IMR-90 (cell line): ENCODE results near the gene ETNK1. TPM values are rescaled to one million over a fixed set of nuclear protein-coding genes. Genes with fewer than 3 reads are reported as not detected.

Experiments
- ATAC-seq: fragments of 200-7000 bp; cut with Tn5 transposase; 2 replicates; pipeline ENCODE4 v1.9.1; 2020; ENCODE audit warnings: low read depth, mild to moderate bottlenecking, moderate library complexity
- BruUV-seq: library from RNA; stranded (reverse); fragments of 400-500 nt; replicated peaks from 2 replicates; lab custom pipeline; 2021; lab: Mats Ljungman, UMichigan
- CTCF ChIA-PET: fragments of 300-600 bp; formaldehyde crosslinking; extraction: SDS; loops from one replicate; lab custom pipeline; 2021; ENCODE audit warnings: antibody characterized with exemption; lab: Yijun Ruan, JAX
- POLR2A ChIA-PET: fragments of 300-600 bp; sonication (Branson Sonifier 250); formaldehyde crosslinking; loops from one replicate; lab custom pipeline; 2022; ENCODE audit warnings: antibody characterized with exemption; ENCODE audit not compliant: unreplicated experiment; lab: Charles Lee
- DNase-seq: peaks from one replicate; pipeline ENCODE4 v3.0.0; 2013
- H2AFZ ChIP-seq: replicated peaks from 2 replicates; pipeline ENCODE3; 2013; ENCODE audit warnings: low read length, mild to moderate bottlenecking; ENCODE audit not compliant: poor library complexity
- H2AK5ac ChIP-seq: 2 replicates; pipeline ENCODE4 v1.6.1; 2013; ENCODE audit warnings: low read depth, low read length, inconsistent platforms
- H2AK9ac ChIP-seq: replicated peaks from 2 replicates; pipeline ENCODE3; 2013; ENCODE audit warnings: mild to moderate bottlenecking, low read depth, low read length, moderate library complexity; ENCODE audit not compliant: poor library complexity
- H2BK120ac ChIP-seq: 2 replicates; pipeline ENCODE4 v1.6.1; 2013; ENCODE audit warnings: low read depth, low read length, inconsistent platforms
- H2BK15ac ChIP-seq: 3 replicates; pipeline ENCODE4 v1.6.1; 2013; ENCODE audit warnings: low read depth, low read length, inconsistent platforms
- H2BK20ac ChIP-seq: 2 replicates; pipeline ENCODE4 v1.6.1; 2013; ENCODE audit warnings: low read depth, mild to moderate bottlenecking, inconsistent platforms, low read length, moderate library complexity
- H2BK5ac ChIP-seq: 2 replicates; pipeline ENCODE4 v1.6.1; 2013; ENCODE audit warnings: mild to moderate bottlenecking, low read depth, low read length, inconsistent platforms; ENCODE audit not compliant: poor library complexity, severe bottlenecking
- H3K14ac ChIP-seq: replicated peaks from 2 replicates; pipeline ENCODE4 v1.6.1; 2013; ENCODE audit warnings: low read depth, low read length, inconsistent platforms
- H3K18ac ChIP-seq: 2 replicates; pipeline ENCODE4 v1.6.1; 2013; ENCODE audit warnings: low read depth, low read length, control low read depth
- H3K23ac ChIP-seq: 2 replicates; pipeline ENCODE4 v1.6.1; 2013; ENCODE audit warnings: low read depth, low read length, inconsistent platforms
- H3K27ac ChIP-seq: 2 replicates; pipeline ENCODE4 v1.5.1; 2013; ENCODE audit warnings: mild to moderate bottlenecking, control low read depth, low read length; ENCODE audit not compliant: insufficient read depth
- H3K27me3 ChIP-seq: 2 replicates; pipeline ENCODE4 v1.6.1; 2013; ENCODE audit warnings: low read length; ENCODE audit not compliant: control insufficient read depth, insufficient read depth
- H3K36me3 ChIP-seq: 2 replicates; pipeline ENCODE4 v1.6.1; 2013; ENCODE audit warnings: low read length, mixed read lengths; ENCODE audit not compliant: control insufficient read depth, insufficient read depth
- H3K4ac ChIP-seq: 2 replicates; pipeline ENCODE4 v1.6.1; 2013; ENCODE audit warnings: low read depth, low read length, inconsistent platforms
- H3K4me1 ChIP-seq: 2 replicates; pipeline ENCODE4 v1.6.1; 2013; ENCODE audit warnings: low read length, mixed read lengths; ENCODE audit not compliant: control insufficient read depth, insufficient read depth
- H3K4me2 ChIP-seq: 2 replicates; pipeline ENCODE4 v1.6.1; 2013; ENCODE audit warnings: low read depth, mild to moderate bottlenecking, control low read depth, low read length, moderate library complexity
- H3K4me3 ChIP-seq: 2 replicates; pipeline ENCODE4 v1.5.1; 2013; ENCODE audit warnings: low read depth, mild to moderate bottlenecking, control low read depth, low read length, moderate library complexity; ENCODE audit not compliant: insufficient read depth
- H3K56ac ChIP-seq: 2 replicates; pipeline ENCODE4 v1.6.1; 2013; ENCODE audit warnings: low read length, inconsistent platforms; ENCODE audit not compliant: insufficient read depth; ENCODE audit errors: extremely low read depth
- H3K79me1 ChIP-seq, 2 experiments: 2 replicates each; pipeline ENCODE4 v1.6.1; 2013; ENCODE audit warnings: low read length in 2 of 2, inconsistent platforms in 1 of 2, low read depth in 1 of 2
- H3K9ac ChIP-seq: 2 replicates; pipeline ENCODE4 v1.6.1; 2013; ENCODE audit warnings: low read depth, low read length, control low read depth
- H3K9me1 ChIP-seq: 2 replicates; pipeline ENCODE4 v1.6.1; 2013; ENCODE audit warnings: low read length, inconsistent platforms; ENCODE audit not compliant: insufficient read depth
- H3K9me3 ChIP-seq: 2 replicates; pipeline ENCODE4 v1.6.1; 2013; ENCODE audit warnings: low read length; ENCODE audit not compliant: control insufficient read depth, insufficient read depth
- H4K20me1 ChIP-seq: 2 replicates; pipeline ENCODE4 v1.6.1; 2013; ENCODE audit warnings: low read length, inconsistent platforms; ENCODE audit not compliant: insufficient read depth
- H4K5ac ChIP-seq: 2 replicates; pipeline ENCODE4 v1.6.1; 2013; ENCODE audit warnings: mild to moderate bottlenecking, low read depth, low read length, control low read depth
- H4K8ac ChIP-seq, 2 experiments: 2 replicates each; pipeline ENCODE4 v1.6.1; 2013; ENCODE audit warnings: low read depth in 2 of 2, low read length in 2 of 2, control low read depth in 1 of 2, inconsistent platforms in 1 of 2
- H4K91ac ChIP-seq: 2 replicates; pipeline ENCODE4 v1.6.1; 2013; ENCODE audit warnings: low read depth, low read length, inconsistent platforms; ENCODE audit not compliant: insufficient read depth
- BHLHE40 ChIP-seq: fragments of 150-350 bp; IDR thresholded peaks from 2 replicates; pipeline ENCODE4 v1.6.1; 2016; ENCODE audit warnings: mild to moderate bottlenecking, low read depth, low read length
- CEBPB ChIP-seq: IDR thresholded peaks from 2 replicates; pipeline ENCODE4 v1.6.1; 2012; ENCODE audit warnings: low read depth, low read length, improper control_type of control experiment
- CHD1 ChIP-seq: IDR thresholded peaks from 2 replicates; pipeline ENCODE4 v1.6.1; 2012; ENCODE audit warnings: low read depth, low read length, improper control_type of control experiment
- FOS ChIP-seq: fragments of 150-350 bp; IDR thresholded peaks from 2 replicates; pipeline ENCODE4 v1.6.1; 2016; ENCODE audit warnings: low read depth, low read length
- MAFK ChIP-seq: IDR thresholded peaks from 2 replicates; pipeline ENCODE4 v1.6.1; 2012; ENCODE audit warnings: low read depth, low read length, improper control_type of control experiment
- MAZ ChIP-seq: IDR thresholded peaks from 2 replicates; pipeline ENCODE4 v1.6.1; 2012; ENCODE audit warnings: low read depth, mild to moderate bottlenecking, low read length, improper control_type of control experiment, moderate library complexity, borderline replicate concordance
- MXI1 ChIP-seq: IDR thresholded peaks from 2 replicates; pipeline ENCODE4 v1.6.1; 2012; ENCODE audit warnings: low read depth, mild to moderate bottlenecking, low read length, moderate library complexity, borderline replicate concordance
- NFE2L2 ChIP-seq: fragments of 150-350 bp; IDR thresholded peaks from 2 replicates; pipeline ENCODE4 v1.6.1; 2016; ENCODE audit warnings: low read depth, mild to moderate bottlenecking, low read length
- POLR2A ChIP-seq: IDR thresholded peaks from 2 replicates; pipeline ENCODE4 v1.6.1; 2012; ENCODE audit warnings: mild to moderate bottlenecking, low read depth, low read length
- RAD21 ChIP-seq: IDR thresholded peaks from 2 replicates; pipeline ENCODE4 v1.6.1; 2012; ENCODE audit warnings: low read length, improper control_type of control experiment
- RCOR1 ChIP-seq: IDR thresholded peaks from 2 replicates; pipeline ENCODE4 v1.6.1; 2012; ENCODE audit warnings: mild to moderate bottlenecking, low read length, improper control_type of control experiment; ENCODE audit not compliant: insufficient replicate concordance
- RFX5 ChIP-seq: IDR thresholded peaks from 2 replicates; pipeline ENCODE4 v1.8.0; 2012; ENCODE audit warnings: low read depth, mild to moderate bottlenecking, low read length, moderate library complexity
- SMC3 ChIP-seq: fragments of 150-350 bp; IDR thresholded peaks from 2 replicates; pipeline ENCODE4 v1.6.1; 2016; ENCODE audit warnings: low read depth, mild to moderate bottlenecking, antibody characterized with exemption, low read length, moderate library complexity
- WGBS, 2 experiments: methylation state at CpG; one replicate each; pipeline versions ENCODE4 v1.1.5 to v1.1.7; 2013; ENCODE audit warnings: missing lambda C conversion rate in 2 of 2; ENCODE audit not compliant: insufficient read length in 1 of 2; ENCODE audit errors: extremely low coverage in 2 of 2; 5-methylcytosine and 5-hydroxymethylcytosine counted together
- dilution Hi-C: fragments of 300-500 bp; cut with HindIII; formaldehyde crosslinking; loops from one replicate; pipeline ENCODE4 v1.14.3; 2018; ENCODE audit warnings: low sequenced_read_pairs; ENCODE audit not compliant: unreplicated experiment
- in situ Hi-C: fragments of 300-500 bp; cut with MboI; formaldehyde crosslinking; loops from 3 replicates; pipeline ENCODE4 v1.14.3; 2019; ENCODE audit warnings: low sequenced_read_pairs, inconsistent platforms, mixed read lengths
- intact Hi-C: fragments of 100-400 bp; cut with micrococcal nuclease; formaldehyde crosslinking; loops from 2 replicates; pipeline ENCODE4 v1.10.0; 2022
- polyA plus RNA-seq, 3 experiments: library from polyadenylated mRNA; depleted of rRNA; stranded (reverse); fragments of >200 nt; gene quantifications; 2 replicates each; pipeline ENCODE4 v1.2.3, GENCODE V29; 2012; ENCODE audit warnings: low replicate concordance in 1 of 3
- total RNA-seq: library from RNA; depleted of rRNA; stranded (reverse); fragments of >200 nt; gene quantifications from 2 replicates; pipeline ENCODE4 v1.2.3, GENCODE V29; 2012
- TF ChIP-seq, protein P1 (sequence below): conservative IDR thresholded peaks from 2 replicates; pipeline ENCODE4 v1.5.1; 2012; ENCODE audit warnings: mild to moderate bottlenecking, low read depth, low read length, improper control_type of control experiment
- TF ChIP-seq, protein P2 (sequence below): fragments of 150-350 bp; IDR thresholded peaks from 2 replicates; pipeline ENCODE4 v1.6.1; 2016; ENCODE audit warnings: low read depth, mild to moderate bottlenecking, low read length, moderate library complexity, borderline replicate concordance
- TF ChIP-seq, protein P3 (sequence below): fragments of 150-350 bp; IDR thresholded peaks from 2 replicates; pipeline ENCODE4 v1.6.1; 2017; ENCODE audit warnings: mild to moderate bottlenecking, antibody characterized with exemption, low read length, low read depth

ETNK1 gene
- total and polyA plus RNA-seq, 2 of the 4 experiments (the other 2 are of a cell fraction) = 12.8 to 33.3 TPM

DNA sequence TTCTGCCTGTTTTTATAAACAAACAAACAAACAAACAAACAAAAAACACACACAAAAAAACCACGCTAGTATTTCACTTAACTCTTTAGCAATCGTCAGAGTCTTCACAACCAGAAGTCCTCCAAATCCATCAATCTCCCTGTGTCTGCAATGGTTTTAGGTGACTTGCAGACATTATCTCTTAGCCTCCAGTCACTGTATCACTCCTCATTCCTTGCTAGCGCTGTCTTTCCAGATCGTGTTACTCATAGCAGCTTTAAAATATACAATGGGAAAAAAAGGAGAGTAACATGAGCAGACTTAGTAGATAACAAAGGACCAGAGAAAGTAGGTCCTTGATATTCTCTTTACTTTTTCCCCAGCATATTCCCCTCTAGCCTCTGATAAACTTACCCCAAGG lies 15.5 kb upstream of the ETNK1 start:
- Histone ChIP-seq H2AFZ (no peak overlapping the region), H3K4me2 (no peak overlapping the region), H4K5ac (no peak overlapping the region), H3K9ac (no peak overlapping the region), H3K14ac (no peak overlapping the region), H3K4me3 (no peak overlapping the region), H2BK15ac (no peak overlapping the region), H2BK120ac (no peak overlapping the region), H4K8ac (no peak overlapping the region), H3K56ac (no peak overlapping the region), H3K9me3 (peaks cover 8% of the 10 kb centered on the region), H3K4ac (no peak overlapping the region), H3K27ac (no peak overlapping the region), H4K91ac (no peak overlapping the region), H3K27me3 (no peaks in the 10 kb centered on the region), H2BK20ac (no peak overlapping the region), H3K4me1 (no peaks in the 10 kb centered on the region), H3K36me3 (no peaks in the 10 kb centered on the region), H3K79me1 (no peaks in the 10 kb centered on the region), H4K20me1 (no peaks in the 10 kb centered on the region), H3K23ac (no peak overlapping the region), H2AK5ac (no peak overlapping the region), H2AK9ac (no peak overlapping the region), H2BK5ac (no peak overlapping the region), H3K9me1 (no peaks in the 10 kb centered on the region), H3K18ac (no peak overlapping the region)
- CTCF ChIA-PET = no interaction called here
- ATAC-seq (peak; percentile 66), DNase-seq (peak; percentile 26)
- dilution Hi-C loops = no loop called here
- intact Hi-C loops = no loop called here
- POLR2A ChIA-PET = no interaction called here
- in situ Hi-C loops = no loop called here
- TF ChIP-seq FOS = no peak
- no peak for TF ChIP-seq CEBPB
- TF ChIP-seq, protein P1, sequence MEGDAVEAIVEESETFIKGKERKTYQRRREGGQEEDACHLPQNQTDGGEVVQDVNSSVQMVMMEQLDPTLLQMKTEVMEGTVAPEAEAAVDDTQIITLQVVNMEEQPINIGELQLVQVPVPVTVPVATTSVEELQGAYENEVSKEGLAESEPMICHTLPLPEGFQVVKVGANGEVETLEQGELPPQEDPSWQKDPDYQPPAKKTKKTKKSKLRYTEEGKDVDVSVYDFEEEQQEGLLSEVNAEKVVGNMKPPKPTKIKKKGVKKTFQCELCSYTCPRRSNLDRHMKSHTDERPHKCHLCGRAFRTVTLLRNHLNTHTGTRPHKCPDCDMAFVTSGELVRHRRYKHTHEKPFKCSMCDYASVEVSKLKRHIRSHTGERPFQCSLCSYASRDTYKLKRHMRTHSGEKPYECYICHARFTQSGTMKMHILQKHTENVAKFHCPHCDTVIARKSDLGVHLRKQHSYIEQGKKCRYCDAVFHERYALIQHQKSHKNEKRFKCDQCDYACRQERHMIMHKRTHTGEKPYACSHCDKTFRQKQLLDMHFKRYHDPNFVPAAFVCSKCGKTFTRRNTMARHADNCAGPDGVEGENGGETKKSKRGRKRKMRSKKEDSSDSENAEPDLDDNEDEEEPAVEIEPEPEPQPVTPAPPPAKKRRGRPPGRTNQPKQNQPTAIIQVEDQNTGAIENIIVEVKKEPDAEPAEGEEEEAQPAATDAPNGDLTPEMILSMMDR = no peak
- no peak for TF ChIP-seq MAFK
- no peak for TF ChIP-seq RFX5
- TF ChIP-seq POLR2A = no peak
- TF ChIP-seq, protein P2, sequence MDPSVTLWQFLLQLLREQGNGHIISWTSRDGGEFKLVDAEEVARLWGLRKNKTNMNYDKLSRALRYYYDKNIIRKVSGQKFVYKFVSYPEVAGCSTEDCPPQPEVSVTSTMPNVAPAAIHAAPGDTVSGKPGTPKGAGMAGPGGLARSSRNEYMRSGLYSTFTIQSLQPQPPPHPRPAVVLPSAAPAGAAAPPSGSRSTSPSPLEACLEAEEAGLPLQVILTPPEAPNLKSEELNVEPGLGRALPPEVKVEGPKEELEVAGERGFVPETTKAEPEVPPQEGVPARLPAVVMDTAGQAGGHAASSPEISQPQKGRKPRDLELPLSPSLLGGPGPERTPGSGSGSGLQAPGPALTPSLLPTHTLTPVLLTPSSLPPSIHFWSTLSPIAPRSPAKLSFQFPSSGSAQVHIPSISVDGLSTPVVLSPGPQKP = no peak
- TF ChIP-seq MAZ = no peak
- TF ChIP-seq SMC3 = no peak
- TF ChIP-seq CHD1 = no peak
- TF ChIP-seq BHLHE40 = no peak
- TF ChIP-seq, protein P3, sequence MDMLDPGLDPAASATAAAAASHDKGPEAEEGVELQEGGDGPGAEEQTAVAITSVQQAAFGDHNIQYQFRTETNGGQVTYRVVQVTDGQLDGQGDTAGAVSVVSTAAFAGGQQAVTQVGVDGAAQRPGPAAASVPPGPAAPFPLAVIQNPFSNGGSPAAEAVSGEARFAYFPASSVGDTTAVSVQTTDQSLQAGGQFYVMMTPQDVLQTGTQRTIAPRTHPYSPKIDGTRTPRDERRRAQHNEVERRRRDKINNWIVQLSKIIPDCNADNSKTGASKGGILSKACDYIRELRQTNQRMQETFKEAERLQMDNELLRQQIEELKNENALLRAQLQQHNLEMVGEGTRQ = no peak
- TF ChIP-seq RAD21 = no peak
- no peak for TF ChIP-seq NFE2L2
- no peak for TF ChIP-seq MXI1
- no peak for TF ChIP-seq RCOR1
- WGBS, 2 experiments = no CpG with 5 or more reads among the region's 4 CpGs
- BruUV-seq = no TSS peak
